OCI-LY3 (cell line): Measurements from ENCODE around the gene ANP32E.

Experiments used
- H2AFZ ChIP-seq: fragments of 200-600, 300-600 bp; shearing (Covaris generic); 2 replicates; pipeline ENCODE4 v1.6.0; 2014; ENCODE audit warnings: antibody characterized with exemption, low read depth, low read length
- H3K27ac ChIP-seq: fragments of 200-600, 300-600 bp; sonication (generic); 2 replicates; pipeline ENCODE4 v1.5.1; 2014; ENCODE audit warnings: mild to moderate bottlenecking, low read length, moderate library complexity, mixed read lengths
- H3K27me3 ChIP-seq: fragments of 200-600, 300-600 bp; sonication (generic); 2 replicates; pipeline ENCODE4 v1.6.1; 2014; ENCODE audit warnings: low read depth, low read length, mixed read lengths
- H3K36me3 ChIP-seq: fragments of 200-600, 300-600 bp; sonication (generic); replicated peaks from 2 replicates; pipeline ENCODE3; 2014; ENCODE audit warnings: low read depth, low read length, mixed read lengths
- H3K4me1 ChIP-seq: fragments of 300-600, 200-600 bp; sonication (generic); 2 replicates; pipeline ENCODE4 v1.6.1; 2014; ENCODE audit warnings: low read length, mixed read lengths
- H3K4me2 ChIP-seq: fragments of 200-600, 300-600 bp; sonication (generic); 2 replicates; pipeline ENCODE4 v1.6.1; 2014; ENCODE audit warnings: low read length, mixed read lengths
- H3K4me3 ChIP-seq: fragments of 300-600, 200-600 bp; sonication (generic); 2 replicates; pipeline ENCODE4 v1.5.1; 2014; ENCODE audit warnings: antibody characterized with exemption, mild to moderate bottlenecking, low read length, moderate library complexity
- H3K79me2 ChIP-seq: fragments of 300-600, 200-600 bp; shearing (Covaris generic); 2 replicates; pipeline ENCODE4 v1.6.1; 2014; ENCODE audit warnings: mild to moderate bottlenecking, low read length, mixed read lengths
- H3K9ac ChIP-seq: fragments of 300-600, 200-600 bp; shearing (Covaris generic); 2 replicates; pipeline ENCODE4 v1.6.0; 2014; ENCODE audit warnings: mild to moderate bottlenecking, low read length, moderate library complexity
- H3K9me3 ChIP-seq: fragments of 200-600, 300-600 bp; shearing (Covaris generic); 2 replicates; pipeline ENCODE4 v1.6.1; 2014; ENCODE audit warnings: low read length, mixed read lengths; ENCODE audit not compliant: insufficient read depth
- H4K20me1 ChIP-seq: fragments of 200-600, 300-600 bp; sonication (generic); 2 replicates; pipeline ENCODE4 v1.6.1; 2016; ENCODE audit warnings: low read length, mixed read lengths; ENCODE audit not compliant: insufficient read depth
- EZH2phosphoT487 ChIP-seq: fragments of 200-600 bp; shearing (Covaris generic); IDR thresholded peaks from 2 replicates; pipeline ENCODE4 v1.6.1; 2018; ENCODE audit warnings: antibody characterized with exemption, mixed run types, low read depth
- TF ChIP-seq, protein P1 (sequence below): fragments of 200-600, 300-600 bp; sonication (generic); IDR thresholded peaks from 2 replicates; pipeline ENCODE4 v1.5.1; 2014; ENCODE audit warnings: antibody characterized with exemption, low read length, low read depth

ANP32E gene

GRCh38 chr1:150281221-150281757 lies 45.4 kb upstream of the ANP32E start:
- H3K36me3 ChIP-seq = no peaks in the 10 kb centered on the region
- H3K79me2 ChIP-seq = no peaks in the 10 kb centered on the region
- H3K9me3 ChIP-seq = no peaks in the 10 kb centered on the region
- peak overlapping the region; percentile 91 for H2AFZ ChIP-seq
- H3K27me3 ChIP-seq = no peaks in the 10 kb centered on the region
- peak overlapping the region; percentile 62 for H3K4me2 ChIP-seq
- no peaks in the 10 kb centered on the region for H4K20me1 ChIP-seq
- H3K4me1 ChIP-seq = peaks cover 37% of the 10 kb centered on the region
- H3K4me3 ChIP-seq = peak overlapping the region; percentile 45
- no peak overlapping the region for H3K27ac ChIP-seq
- TF ChIP-seq, protein P1, sequence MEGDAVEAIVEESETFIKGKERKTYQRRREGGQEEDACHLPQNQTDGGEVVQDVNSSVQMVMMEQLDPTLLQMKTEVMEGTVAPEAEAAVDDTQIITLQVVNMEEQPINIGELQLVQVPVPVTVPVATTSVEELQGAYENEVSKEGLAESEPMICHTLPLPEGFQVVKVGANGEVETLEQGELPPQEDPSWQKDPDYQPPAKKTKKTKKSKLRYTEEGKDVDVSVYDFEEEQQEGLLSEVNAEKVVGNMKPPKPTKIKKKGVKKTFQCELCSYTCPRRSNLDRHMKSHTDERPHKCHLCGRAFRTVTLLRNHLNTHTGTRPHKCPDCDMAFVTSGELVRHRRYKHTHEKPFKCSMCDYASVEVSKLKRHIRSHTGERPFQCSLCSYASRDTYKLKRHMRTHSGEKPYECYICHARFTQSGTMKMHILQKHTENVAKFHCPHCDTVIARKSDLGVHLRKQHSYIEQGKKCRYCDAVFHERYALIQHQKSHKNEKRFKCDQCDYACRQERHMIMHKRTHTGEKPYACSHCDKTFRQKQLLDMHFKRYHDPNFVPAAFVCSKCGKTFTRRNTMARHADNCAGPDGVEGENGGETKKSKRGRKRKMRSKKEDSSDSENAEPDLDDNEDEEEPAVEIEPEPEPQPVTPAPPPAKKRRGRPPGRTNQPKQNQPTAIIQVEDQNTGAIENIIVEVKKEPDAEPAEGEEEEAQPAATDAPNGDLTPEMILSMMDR = peak; percentile 96
- TF ChIP-seq EZH2phosphoT487 = no peak
- H3K9ac ChIP-seq = peak overlapping the region; percentile 17; the same call in 1 of the 2 replicates

- Histone ChIP-seq H3K4me1 (peaks cover 48% of the 10 kb centered on the region), H3K36me3 (no peaks in the 10 kb centered on the region), H3K79me2 (no peaks in the 10 kb centered on the region), H3K4me2 (no peak overlapping the region), H3K9ac (no peak overlapping the region), H3K4me3 (no peak overlapping the region), H3K9me3 (no peaks in the 10 kb centered on the region), H4K20me1 (no peaks in the 10 kb centered on the region), H3K27ac (no peak overlapping the region), H2AFZ (no peak overlapping the region), H3K27me3 (no peaks in the 10 kb centered on the region)
- TF ChIP-seq EZH2phosphoT487 = no peak
- TF ChIP-seq, protein P1 = no peak
Measured at GRCh38 chr1:150280138-150280707, 44.3 kb upstream of the ANP32E start.

DNA sequence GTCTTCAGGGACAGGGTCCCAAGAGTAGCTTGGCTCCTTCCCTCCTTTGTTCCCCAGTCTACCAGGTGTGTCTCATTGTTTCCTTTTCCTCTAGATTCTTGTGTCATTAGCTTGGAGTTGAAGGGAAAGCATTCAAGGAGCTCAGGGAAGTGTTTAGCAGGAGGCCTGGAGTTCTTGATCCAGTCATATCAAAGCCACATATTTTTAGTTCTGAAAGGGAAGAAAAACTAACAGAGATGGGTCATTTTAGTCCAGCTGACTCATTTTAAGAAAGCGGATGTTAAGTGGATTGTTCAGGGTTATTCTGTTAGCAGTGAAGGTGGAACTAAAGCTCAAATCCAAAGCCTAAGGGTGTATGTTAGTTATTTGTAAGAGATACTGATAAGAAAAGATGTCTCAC lies 37.4 kb upstream of the ANP32E start:
- H3K4me2 ChIP-seq = peak overlapping the region; percentile 83
- H3K27me3 ChIP-seq = no peaks in the 10 kb centered on the region
- H4K20me1 ChIP-seq = no peaks in the 10 kb centered on the region
- no peaks in the 10 kb centered on the region for H3K9me3 ChIP-seq
- peaks cover 6% of the 10 kb centered on the region for H3K79me2 ChIP-seq
- peak overlapping the region; percentile 45; the same call in 1 of the 2 replicates for H3K9ac ChIP-seq
- H2AFZ ChIP-seq = no peak overlapping the region
- peak overlapping the region; percentile 62 for H3K4me3 ChIP-seq
- H3K27ac ChIP-seq = peak overlapping the region; percentile 79
- no peak for TF ChIP-seq EZH2phosphoT487
- TF ChIP-seq, protein P1 = no peak
- H3K4me1 ChIP-seq = peaks cover 67% of the 10 kb centered on the region
- H3K36me3 ChIP-seq = no peaks in the 10 kb centered on the region

DNA sequence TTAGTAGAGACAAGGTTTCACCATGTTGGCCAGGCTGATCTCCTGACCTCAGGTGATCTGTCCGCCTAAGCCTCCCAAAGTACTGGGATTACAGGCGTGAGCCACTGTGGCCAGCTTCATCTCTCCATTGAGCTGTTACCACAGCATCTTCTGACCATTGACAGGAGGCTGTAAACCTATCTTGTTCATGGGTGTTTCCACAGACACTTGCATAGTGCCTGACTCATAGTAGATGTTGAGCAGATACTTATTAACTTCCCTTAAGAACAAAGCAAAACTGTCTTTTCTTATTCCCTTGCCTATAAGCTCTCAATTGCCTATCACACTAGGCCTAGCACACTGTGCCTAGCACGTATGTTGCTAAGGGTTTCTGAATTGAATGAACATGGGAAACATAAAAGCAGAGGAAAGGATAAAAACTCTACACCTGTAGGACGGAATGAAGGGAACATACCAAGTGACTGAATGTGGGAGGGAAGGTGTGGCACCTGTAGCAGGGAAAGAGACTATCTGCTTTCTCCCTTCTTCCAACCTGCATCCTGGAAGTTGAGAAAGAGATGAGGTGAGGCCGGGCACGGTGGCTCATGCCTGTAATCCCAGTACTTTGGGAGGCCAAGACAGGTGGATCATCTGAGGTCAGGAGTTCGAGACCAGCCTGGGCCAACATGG lies 35.5 kb upstream of the ANP32E start:
- Histone ChIP-seq H3K4me1 (peaks cover 68% of the 10 kb centered on the region), H3K36me3 (peaks cover 7% of the 10 kb centered on the region), H3K27ac (peak overlapping the region; percentile 20), H3K9me3 (no peaks in the 10 kb centered on the region), H3K79me2 (peaks cover 21% of the 10 kb centered on the region), H4K20me1 (peaks cover 9% of the 10 kb centered on the region; the same call in 1 of the 2 replicates), H3K4me2 (peak overlapping the region; percentile 2; the same call in 1 of the 2 replicates), H2AFZ (no peak overlapping the region), H3K9ac (no peak overlapping the region), H3K4me3 (no peak overlapping the region), H3K27me3 (no peaks in the 10 kb centered on the region)
- no peak for TF ChIP-seq EZH2phosphoT487
- TF ChIP-seq, protein P1 = no peak
